TTC549 (cell line): ENCODE data around the gene ANKRD17.

Experiments used
- FAIRE-seq: peaks from 2 replicates; lab custom pipeline; 2012; peaks lifted over from hg19 to GRCh38; lab: Jason Lieb, UNC

Gene ANKRD17

DNA sequence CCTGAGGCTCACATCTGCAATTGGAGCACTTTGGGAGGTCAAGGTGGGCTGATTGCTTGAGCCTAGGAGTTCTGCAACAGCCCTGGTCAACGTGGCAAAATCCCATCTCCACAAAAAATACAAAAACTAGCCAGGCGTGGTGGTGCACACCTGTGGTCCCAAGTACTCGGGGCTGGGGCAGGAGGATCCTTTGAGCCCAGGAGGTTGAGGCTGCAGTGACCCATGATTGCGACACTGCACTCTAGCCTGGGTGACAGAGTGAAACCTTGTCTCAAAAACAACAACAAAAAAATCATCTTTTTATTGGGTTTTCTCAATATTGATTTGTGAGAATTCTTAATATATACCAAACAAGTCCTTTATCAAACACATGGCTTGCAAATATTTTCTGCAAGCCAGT lies 64.9 kb downstream of the ANKRD17 start:
- no peak for FAIRE-seq

DNA sequence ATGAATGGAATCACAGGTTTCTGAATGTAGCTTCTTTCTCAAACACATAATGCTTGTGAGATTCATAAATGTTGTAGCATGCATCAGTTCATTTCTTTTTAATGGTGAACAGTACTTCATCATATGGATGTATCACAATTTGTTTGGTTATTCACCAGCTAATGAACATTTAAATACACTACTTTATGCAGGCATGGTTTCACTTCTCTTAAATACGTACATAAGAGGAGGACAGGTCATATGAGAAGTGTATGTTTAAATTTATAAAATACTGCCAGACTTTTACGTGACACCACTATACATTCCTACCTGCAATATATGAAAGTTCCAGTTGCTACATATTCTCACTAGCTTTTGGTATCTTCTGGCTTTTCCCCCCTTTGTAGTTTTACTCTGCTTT lies 65.4 kb downstream of the ANKRD17 start:
- FAIRE-seq: no peak

DNA sequence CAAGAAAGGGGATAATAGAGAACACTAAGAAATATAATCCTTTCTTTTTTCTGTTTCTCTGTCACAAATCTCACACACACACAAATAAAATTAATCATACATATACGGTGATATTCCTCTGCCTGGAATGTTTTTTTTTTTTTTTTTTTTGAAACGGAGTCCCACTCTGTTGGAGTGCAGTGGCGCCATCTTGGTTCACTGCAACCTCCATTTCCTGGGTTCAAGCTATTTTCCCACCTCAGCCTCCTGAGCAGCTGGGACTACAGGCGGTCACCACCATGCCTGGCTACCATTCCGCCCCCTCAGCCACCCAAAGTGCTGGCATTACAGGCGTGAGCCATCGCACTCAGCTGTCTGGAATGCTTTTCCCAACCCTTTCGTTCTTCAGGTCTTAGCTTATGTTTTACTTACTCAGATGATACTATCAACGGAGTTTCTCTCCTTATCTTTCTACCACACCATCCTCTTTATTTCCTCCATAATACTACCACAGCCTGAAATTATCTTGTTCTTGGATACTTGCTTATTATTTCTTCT lies 69.3 kb downstream of the ANKRD17 start:
- FAIRE-seq: no peak

DNA sequence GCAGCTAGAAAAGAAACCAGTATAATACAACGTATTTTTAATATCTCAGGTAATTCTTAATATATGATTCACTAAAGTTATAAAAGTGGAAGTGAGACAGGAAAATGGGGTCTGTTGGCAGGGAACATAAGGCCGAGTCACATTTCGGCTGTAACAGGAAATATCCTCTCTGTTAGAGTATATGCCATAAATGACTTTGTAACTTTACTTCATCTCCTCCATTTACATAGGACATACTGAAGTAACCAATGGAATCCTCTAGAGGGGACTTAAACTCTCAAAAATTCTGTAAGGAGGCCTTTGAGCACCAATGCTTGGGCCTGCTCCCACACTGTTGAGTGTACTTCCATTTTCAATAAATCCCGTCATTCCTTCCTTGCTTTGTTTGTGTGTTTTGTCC lies 71.3 kb downstream of the ANKRD17 start:
- FAIRE-seq: no peak

DNA sequence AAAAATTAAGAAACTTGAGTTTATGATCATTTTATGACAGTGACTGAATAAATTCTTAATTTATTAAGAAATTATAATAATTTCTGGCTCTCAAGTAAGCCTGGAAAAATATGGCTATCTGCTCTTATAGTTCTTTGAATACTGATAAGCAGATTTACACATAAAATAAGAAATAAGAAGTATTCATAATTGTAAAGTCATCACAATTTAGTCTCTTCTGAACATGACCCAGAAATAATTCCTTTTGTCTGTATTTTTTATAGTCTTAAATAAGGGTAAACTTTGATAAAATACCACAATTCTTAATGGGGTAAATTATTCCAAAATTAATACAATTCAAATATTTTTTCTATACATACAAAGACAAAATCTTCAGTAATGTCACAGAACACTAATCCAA lies 72.7 kb downstream of the ANKRD17 start:
- FAIRE-seq: no peak

DNA sequence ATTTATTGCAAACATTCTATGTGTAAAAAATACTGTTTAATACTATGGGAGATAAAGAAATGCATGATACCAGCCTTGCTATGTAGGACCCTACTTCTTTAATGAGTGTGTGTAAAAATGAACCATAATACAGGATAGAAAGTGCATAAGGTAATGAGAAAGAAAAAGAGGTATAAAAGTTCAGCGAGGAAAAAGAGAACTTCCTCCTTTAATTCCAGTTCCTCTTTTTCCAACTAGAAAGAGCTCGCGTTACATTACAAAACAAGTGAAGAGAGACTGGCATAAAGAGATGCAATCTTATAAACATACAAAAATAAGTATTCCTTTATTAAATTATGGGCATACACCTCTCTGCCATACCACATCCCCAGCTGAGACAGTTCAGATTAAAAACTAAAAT lies 77.4 kb downstream of the ANKRD17 start:
- no peak for FAIRE-seq

DNA sequence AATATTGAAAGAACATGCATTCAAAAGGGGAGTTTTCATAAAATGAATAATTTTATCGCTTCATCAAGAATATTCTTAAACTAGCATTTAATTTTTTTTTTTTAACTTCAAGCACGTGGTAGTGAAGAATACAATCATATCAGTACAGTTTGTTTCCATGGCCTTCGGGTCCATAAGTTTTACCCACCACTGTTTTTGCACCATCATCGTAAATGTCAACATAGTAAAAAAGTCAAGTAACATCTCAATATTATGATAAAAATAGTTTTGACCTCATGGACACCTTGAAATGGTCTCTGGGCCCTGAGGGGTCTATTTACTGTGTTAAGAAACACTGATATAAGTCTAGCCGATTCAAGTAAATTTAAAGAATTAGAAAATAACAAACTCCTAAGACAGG lies 80.2 kb downstream of the ANKRD17 start:
- FAIRE-seq: no peak

DNA sequence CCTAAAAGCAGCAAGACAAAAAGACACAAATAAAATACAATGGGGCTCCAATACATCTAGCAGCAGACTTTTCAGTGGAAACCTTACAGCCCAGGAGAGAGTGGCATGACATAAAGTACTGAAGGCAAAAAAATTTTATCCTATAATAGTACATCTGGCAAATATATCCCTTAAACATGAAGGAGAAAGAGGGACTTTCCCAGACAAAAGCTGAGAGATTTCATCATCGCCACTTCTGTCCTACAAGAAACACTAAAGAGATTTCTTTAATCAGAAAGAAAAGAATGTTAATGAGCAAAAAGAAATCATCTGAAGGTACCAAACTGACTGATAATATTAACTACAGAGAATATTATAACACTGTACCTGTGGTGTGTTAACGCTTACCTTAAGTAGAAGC lies 86.4 kb downstream of the ANKRD17 start:
- FAIRE-seq: no peak

DNA sequence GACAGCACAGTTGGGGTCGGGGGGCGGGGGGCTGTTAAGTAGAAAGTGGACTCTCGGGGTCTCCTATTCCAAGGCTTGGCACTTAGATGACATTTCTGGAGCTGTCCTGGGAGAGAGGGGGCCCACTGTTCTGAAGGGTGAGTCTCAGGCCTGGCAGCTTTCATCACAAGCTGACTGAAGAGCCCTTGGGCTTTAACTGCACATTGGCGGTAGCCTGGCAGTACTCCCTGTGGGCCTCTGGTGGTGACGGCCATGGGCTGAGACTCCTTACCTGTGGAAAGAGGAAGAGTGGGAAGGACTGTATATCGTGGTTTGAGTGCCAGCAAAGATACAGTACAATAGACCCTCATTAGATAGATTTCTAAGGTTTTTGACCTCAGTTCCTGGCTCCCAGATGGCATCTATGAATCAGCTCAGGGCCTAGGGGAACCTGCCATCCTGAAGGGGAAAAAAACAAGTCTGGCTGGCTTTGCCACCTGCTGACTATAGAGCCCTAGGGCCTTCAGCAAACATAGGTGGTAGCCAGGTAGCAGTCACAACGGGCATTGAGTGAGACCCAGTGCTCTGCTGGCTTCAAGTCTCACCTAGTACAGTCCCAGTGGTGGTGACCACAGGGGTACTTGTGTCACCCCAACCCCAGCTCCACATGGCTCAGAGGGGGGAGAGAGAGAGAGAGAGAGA lies 87.9 kb downstream of the ANKRD17 start:
- FAIRE-seq: no peak

DNA sequence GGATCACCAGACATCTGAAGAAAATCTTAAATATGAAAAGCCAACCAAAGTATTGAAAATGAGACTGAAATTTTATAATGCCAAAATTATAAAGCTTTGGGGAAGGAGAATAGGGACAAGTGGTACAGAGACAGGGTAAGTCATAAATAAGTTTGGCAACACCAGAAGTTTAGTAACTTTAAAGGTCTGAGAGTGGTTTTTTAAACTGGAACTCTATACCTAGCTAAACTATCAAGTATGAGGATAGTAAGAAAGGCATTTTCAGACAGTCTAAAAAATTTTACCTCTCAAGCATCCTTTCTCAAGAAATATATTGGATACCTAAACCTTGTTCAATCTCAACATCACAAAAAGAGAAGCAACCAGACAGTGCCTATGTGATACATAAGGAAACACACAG lies 92.4 kb downstream of the ANKRD17 start:
- FAIRE-seq: no peak

DNA sequence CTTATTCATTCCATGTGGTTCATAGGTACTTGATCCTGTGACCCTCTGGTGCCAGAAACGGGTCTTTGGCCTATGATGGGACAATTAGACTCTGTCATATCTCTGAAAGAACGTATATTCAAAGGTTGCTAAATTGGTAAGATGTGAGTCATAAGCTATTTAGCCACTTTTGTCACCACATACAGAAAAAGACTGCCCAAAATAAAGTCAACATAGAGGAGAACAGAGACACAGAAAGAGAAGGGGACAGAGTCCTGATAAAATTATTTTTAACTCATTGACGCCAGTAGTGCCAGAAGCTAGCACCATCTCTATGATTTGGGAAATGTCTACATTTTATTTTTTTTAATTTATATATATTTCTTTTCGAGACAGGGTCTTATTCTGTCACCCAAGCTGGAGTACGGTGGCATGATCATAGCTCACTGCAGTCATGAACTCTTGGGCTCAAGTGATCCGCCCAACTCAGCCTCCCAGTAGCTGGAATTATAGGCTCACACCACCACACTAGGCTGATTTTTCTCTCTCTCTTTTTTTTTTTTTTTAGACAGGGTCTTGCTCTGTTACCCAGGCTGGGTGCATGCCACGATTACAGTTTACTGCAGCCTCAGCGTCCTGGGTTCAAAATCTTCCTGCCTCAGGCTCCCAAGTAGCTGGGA lies 96.9 kb downstream of the ANKRD17 start:
- no peak for FAIRE-seq

DNA sequence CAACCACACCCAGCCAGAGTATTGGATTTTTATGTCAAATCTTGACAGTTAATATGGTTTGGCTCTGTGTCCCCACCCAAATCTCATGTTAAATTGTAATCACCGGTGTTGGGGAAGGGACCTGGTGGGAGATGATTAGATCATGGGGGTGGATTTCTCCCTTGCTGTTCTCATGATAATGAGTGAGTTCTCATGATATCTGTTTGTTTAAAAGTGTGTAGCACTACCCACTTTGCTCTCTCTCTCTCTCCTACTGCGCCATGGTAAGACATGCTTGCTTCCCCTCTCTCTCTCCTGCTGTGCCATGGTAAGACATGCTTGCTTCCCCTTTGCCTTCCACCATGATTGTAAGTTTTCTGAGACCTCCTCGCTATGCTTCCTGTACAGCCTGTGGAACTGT lies 102.2 kb downstream of the ANKRD17 start:
- no peak for FAIRE-seq

DNA sequence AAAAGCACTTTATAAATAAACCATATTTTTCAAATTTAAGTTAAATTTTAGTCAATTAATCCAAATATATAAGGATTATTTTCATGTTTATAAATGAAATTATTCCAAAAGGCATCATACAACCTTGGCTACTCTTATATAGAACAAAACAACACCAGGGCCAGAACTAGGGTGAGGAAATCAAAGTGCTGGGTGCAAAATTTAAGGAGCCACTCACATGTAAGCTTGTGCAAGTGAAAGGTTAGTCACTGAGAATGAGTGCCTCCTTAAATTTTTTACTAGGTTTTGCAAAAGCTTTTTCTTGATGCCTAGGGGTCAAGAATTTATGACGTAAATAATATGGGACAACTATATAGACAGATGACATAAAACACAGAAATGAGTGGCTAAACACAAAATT lies 105.7 kb downstream of the ANKRD17 start:
- no peak for FAIRE-seq

DNA sequence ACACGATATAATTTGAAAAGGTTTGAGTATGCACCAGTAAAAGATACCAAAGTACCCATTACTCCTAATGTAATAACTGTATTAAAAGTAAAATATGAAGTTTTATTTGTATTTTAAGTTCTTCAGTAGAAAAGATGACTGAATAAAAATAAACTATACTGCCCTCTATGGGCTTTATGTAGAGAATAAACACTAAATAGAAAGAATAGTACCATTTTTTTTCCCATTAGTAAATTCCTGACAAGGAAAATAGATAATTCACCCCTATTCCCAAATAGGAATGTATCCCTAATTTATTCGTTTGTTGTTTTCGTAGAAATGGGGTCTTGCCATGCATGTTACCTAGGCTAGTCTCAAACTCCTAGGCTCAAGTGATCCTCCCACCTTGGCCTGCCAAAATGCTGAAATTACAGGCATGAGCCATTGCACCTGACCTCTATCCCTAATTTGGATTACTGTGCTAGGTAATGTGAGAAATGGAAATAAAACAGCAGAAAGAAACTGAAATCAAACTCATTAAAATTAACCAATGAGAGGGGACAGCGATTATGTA lies 115.5 kb downstream of the ANKRD17 start:
- FAIRE-seq: no peak

DNA sequence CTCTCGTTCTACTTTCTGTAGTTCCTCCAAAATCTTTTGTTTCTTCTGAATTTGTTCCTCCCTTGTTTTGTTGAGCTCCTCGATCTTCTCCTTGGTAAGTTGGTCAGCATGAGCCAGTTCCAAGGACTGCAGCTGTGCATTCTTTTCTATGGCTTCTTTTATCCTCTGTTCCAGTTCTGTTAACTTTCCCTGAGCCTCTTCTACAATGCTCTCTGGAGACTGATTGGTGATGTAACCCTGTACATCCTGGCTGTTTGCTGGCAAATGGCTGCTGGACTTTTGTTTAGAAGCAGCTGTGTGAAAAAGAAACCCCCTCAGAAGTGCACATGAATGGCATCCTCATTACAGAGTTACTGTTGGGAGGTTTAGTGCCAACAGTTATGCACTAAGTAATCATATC lies 118.6 kb downstream of the ANKRD17 start:
- no peak for FAIRE-seq

DNA sequence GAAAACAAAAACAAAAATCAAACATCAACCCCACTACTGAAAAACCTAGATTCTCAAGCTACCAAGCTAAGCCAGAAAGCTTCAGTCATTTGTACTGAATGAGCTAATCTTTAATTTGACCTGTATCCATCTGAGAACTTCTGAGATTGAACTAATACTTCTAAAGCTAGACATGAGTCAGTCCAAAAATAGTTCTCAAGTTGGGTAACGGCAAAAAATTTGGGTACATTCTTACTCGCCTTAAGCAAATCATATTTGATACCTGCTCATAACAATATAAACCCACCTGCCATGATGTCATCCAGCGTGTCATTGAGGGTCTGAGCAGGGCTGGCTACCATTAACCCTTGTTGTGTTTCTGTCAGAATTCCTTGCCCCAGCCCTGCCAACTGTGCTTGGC lies 119.4 kb downstream of the ANKRD17 start:
- no peak for FAIRE-seq

DNA sequence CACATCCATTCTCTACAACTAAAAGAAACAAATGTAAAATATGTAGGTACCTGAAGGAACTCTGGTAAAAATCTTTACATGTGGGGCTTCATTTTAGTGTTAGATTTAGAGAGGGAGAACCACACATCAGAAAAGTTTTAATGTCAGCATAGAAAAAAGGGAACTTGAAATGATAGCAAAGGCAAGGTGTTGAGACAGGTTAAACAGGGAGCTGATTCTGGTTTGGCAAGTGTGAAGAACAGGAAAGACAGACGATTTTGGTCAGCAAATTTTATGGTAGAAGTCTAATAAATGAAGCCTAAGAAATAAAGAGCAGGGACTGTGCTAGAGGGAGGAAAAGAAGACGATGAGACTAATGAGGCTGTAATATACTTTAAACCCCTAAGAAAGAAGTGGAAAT lies 121.5 kb downstream of the ANKRD17 start:
- FAIRE-seq: no peak

DNA sequence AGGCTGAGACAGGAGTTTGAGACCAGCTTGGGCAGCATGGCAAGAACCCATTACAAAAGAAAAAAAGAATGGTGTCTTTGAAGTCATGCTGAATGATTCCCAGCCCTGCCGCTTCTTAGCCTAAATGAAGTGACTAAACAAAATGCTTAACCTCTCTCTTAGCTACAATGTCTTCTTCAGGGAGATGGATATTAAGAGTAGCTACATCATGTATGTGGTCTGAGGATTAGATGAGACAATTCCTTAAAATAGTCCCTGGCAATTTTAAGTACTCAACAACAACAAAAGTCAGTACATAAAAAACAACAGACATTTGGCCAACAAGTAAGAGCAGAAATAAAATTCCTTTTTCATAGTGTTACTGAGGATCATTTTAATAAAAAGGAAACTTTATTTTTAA lies 124.8 kb downstream of the ANKRD17 start:
- FAIRE-seq: no peak

DNA sequence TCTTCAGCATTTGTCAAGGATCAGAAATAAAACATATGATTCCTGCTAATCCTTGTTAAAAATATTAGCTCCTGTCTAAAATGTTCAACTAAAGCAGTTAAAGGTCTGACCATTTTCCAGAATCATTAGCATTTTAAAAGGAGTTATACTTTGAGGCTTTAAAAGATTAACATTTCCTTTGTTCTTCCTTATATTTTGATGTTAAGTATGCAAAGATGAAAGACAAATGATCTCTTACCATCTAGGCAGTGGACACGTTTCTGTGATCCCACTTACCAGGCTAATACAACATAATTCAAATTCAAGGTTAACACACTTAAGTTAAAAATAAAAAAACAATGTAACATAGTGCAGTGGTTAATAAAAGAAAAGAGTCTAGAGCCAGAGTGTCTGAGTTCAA lies 127.3 kb downstream of the ANKRD17 start:
- FAIRE-seq: no peak

DNA sequence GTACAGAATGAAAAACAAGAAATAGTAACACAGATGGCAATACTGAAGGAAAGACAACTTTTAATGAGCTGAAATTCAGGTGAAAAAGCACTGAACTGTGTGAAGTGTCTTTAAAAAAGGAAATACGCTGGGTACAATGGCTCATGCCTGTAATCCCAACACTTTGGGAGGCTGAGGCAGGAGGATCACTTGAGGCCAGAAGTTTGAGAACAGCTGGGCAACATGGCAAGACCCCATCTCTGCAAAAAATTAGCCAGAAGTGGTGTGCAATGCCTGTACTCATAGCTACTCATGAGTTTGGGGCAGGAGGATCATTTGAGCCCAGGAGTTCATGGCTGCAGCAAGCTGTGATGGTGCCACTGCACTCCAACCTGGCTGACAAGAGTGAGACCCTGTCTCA lies 129.3 kb downstream of the ANKRD17 start:
- FAIRE-seq: no peak

DNA sequence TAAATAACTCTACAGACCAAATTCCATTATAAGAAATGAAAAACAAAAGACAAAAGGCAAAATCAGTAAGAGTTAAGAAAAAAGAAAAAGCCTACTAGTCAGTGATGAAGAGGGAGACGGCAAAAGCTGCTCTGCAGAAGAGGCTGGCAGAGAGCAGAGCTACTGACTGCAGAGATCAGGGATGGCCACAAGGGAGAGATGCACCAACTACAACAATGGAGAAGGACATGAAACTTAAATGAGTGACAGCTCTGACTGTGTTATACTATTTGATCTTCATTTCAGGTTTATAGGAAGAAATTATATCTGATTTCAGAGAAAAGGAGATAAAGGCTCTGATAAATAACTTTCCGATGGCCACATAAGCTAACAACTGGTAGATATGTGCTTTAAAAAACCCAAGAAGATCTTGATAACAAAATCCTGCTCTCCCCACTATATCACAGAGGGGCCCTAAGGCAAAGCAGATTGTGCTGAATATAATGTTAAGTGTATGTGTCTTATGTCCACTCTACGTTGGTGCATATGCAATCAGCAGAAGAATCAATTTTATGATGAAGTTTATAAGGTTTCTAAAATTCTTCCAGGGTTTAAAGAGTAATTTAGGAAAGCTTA lies 130.7 kb downstream of the ANKRD17 start:
- no peak for FAIRE-seq

DNA sequence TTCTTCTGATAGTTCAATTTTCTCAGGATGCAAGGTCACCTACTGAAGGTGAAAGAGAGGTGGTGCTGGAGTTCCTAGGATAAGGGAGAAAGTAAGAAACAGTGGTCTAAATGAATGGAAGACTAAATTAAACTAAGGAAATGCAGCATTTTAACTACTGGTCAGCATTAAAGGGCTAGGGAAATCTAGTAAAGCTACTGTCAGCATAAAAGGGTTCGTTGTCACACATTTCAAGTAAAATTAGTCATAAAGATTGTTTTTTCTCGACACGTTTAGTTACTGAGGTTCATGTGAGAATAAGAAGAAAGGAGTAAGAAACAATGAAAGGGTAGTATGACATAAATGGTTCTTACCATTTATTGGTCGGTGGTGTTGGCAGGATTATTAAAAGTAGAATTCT lies 149.1 kb downstream of the ANKRD17 start:
- FAIRE-seq: no peak

DNA sequence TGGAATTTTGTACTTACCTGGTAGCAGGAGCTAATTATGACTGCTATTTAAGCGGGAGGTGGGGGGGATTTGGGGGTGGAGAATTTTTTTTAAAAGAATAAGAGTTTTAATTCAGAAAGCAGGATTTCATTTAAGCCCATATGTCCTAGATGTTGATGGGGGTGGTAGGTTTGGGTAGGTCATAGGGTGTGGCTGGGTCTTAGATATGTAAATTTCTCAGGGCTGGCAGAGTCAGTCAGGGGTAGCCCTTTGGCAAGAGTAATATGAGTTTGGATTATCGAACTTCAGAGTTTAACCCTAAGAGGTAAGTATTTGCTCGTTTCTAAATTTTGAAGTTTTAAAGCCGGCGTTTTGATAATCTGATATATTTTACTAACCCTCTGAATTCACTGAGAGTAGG lies 153.9 kb downstream of the ANKRD17 start:
- no peak for FAIRE-seq
